ENCODE data around the gene GREB1.

Gene GREB1

GRCh38 chr2:11547912-11548497, 14.2 kb downstream of the GREB1 start:
- TF ChIP-seq CTCF (IDR thresholded peaks at IDR 0.05) = no peak
- DNase-seq (ENCODE audit: low spot score) = no peak
- no peak overlapping the region for H3K27ac ChIP-seq
- no peak overlapping the region for H3K4me3 ChIP-seq

DNA sequence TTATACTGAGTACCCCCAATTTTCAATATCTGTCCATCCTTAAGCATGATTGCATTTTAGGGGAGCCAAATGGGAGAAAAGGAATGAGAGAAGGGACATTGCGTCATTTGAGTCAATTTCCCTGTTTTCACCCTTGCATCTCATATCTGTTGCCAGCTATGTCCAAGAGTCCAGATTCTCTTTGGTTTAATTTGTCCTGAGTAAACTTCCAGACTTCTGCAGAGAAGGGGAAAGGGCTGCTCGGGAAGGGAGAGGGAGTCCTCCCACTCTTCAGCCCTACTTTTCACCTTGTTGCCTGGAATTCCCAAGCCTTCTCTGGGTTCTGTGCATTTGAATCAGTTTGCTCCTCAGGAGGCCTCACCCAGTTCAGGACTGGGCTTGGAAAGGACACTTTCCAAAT, 16.5 kb downstream of the GREB1 start:
- Histone ChIP-seq H3K27ac (no peak overlapping the region), H3K4me3 (no peak overlapping the region)
- no peak for TF ChIP-seq CTCF (IDR thresholded peaks at IDR 0.05)
- no peak for DNase-seq (ENCODE audit: low spot score)

GRCh38 chr2:11550901-11551568, 17.2 kb downstream of the GREB1 start:
- no peak overlapping the region for H3K27ac ChIP-seq
- no peak overlapping the region for H3K4me3 ChIP-seq
- no peak for DNase-seq (ENCODE audit: low spot score)
- no peak for TF ChIP-seq CTCF (IDR thresholded peaks at IDR 0.05)

GRCh38 chr2:11551569-11552259, 17.9 kb downstream of the GREB1 start:
- H3K4me3 ChIP-seq = no peak overlapping the region
- no peak for TF ChIP-seq CTCF (IDR thresholded peaks at IDR 0.05)
- no peak overlapping the region for H3K27ac ChIP-seq
- no peak for DNase-seq (ENCODE audit: low spot score)

- DNase-seq (ENCODE audit: low spot score) = no peak
- no peak for TF ChIP-seq CTCF (IDR thresholded peaks at IDR 0.05)
- no peak overlapping the region for H3K4me3 ChIP-seq
- no peak overlapping the region for H3K27ac ChIP-seq
Measured at GRCh38 chr2:11552260-11552638, 18.4 kb downstream of the GREB1 start.

DNA sequence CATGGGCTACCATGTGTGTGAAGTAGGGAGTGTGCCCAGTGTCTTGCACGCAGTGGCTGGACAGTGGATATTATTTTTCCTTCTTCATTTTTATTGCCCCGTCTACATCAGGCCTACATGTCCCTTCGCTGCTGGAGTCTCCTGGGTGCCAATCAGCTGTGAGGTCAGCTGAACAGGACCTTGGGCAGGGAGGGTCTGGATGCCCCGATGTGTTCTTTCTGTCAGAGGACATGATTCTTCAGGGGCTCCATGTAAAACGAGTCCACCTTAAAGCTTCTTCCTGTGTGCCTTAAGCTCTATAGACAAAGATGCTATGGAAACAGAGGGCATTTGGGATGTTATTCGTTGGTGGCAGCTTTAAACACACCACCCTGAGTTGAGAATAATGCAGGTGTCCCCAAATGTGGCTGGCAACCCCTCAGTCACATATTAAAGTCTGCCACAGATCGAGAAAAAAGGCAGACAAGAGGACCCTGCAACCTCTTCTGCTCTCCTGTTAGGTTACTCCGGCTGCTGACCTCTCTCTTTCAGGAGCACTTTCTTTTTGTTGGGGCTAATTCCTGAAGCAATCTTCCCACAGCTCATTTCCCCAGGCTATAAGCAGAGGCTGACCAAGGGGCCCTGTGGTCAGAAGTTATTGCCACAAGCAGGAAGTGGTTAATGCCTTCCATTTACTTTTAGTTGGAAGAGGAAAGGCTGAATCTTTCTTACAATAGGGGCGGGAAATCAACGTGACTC, 20.0 kb downstream of the GREB1 start:
- DNase-seq (ENCODE audit: low spot score) = no peak
- no peak for TF ChIP-seq CTCF (IDR thresholded peaks at IDR 0.05)
- Histone ChIP-seq H3K4me3 (no peak overlapping the region), H3K27ac (no peak overlapping the region)
